NCI-H748 (cell line): ENCODE measurements around the gene RLN1.
"Not testable (repeated sequence)": the region's sequence is repeated elsewhere in the genome, so short reads cannot be mapped to it uniquely, and the experiment has no call there.

Experiments used
- DNase-seq: peaks from one replicate; lab custom pipeline; 2025; ENCODE audit not compliant: unreplicated experiment; lab: John Stamatoyannopoulos, UW

The RLN1 gene, protein sequence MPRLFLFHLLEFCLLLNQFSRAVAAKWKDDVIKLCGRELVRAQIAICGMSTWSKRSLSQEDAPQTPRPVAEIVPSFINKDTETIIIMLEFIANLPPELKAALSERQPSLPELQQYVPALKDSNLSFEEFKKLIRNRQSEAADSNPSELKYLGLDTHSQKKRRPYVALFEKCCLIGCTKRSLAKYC

DNA sequence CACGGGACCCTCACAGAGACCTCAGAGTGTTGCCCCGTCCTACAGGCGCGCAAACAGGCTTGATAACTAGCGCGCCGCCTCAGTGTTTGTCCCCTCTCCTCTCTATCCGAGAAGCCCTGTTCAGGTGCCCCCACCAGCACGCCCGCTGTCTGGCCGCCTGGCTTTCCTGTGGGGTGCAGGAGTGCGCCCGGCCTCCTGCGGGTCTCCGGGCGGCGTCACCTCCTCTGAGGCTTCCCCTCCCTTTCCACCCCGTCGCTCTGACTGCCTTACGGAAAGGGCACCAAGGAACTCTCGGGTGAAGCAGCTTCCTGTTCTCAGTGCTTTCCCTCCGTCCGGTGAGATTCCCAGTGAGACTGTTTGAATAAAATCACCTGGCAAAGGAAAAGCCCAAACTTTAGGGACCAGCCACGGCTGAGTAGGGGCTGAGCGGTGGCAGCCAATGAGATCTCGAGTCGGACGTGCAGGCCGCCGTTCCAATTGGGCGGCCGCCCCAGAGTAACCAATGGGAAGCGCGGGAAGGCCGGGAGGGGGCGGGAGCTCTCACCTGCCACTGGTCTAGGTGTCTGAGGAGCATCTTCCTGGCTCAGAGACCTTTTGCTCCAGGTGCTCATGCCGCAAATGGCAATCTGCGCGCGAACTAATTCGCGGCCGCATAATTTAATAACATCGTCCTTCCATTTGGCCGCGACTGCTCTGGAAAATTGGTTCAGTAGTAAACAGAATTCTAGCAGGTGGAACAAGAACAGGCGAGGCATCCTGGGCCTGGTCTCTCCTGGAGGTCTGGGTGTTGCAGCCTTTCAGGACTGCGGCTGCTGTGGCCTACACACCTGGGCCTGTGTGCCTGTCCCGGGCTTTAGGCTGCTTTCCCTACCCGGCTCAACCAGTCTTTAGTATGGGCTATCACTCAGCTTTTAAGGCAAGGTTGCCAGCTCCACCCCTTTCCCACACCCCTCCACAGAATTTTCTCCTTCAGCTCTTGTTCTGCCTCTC lies at the start of gene RLN1:
Gene RLN1, minus strand, starts transcription at position 885 of the 990 bp plus-strand sequence. Its CDS starts 130 bp downstream, at position 755.
- DNase-seq: peak; percentile 31

DNA sequence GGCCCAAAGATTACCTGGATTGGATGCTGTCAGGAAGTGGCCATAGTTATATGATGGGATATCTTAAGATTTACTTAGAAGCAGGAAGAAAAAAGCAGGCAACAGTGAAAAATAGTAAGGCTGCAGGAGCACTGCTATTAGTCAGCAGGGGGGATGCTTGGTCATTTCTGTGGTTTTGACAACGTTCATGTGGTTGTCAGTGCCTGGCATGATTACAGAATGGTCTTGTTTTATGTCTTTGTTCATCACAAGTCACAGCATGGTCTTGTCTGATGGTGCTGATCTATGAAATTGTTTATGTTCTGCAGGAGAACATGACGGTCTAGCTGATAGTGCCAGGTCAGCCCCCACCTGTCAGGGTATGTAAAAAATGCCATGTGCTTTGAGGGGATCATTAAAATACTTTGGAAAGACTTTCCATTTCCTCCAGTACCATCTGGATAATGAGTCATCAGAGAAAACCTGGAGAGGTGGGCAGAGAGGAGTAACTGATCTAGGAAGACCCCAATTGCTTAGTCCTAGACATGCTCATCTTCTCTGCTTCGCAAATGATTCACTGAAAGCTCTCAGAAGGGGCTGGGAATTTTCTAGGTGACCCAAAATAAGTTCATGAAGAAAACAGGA lies 49.5 kb upstream of the RLN1 start:
- DNase-seq: no peak

DNA sequence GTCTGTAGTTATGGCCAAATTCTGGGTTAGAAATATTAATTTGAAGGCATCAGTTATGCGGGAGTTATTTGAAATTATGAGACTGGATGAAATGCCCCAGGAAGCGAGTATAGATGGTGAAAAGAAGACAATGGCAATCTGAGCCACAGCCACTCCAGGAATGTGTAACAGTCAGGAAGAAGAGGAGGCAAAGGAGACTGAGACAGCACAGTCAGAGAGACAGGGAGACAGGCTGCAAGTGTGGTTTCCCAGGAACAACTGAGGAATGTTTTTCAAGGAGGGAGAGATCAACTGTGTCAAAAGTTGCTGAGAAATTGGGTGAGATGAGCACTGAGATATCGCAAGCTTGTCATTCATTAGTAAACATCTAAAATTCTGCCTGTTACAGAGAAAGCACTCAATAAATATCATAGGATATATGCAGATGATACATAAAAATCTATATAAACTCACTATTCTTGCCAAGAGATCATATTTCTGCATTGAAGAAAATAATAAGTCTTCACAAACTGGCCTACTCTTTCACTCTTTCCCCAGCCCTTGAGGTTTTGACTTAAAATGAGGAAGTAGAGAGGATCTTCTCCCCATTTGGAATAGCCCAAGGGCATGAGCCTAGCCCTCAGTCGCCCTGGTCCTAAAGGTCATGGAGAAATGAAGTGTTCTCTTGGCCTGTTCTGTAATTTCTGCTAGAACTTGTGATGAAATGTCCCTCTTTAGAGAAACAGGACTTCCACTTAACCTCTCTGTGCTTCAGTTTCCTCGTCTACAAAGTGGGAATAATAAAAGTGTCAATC lies 48.5 kb upstream of the RLN1 start:
- no peak for DNase-seq

DNA sequence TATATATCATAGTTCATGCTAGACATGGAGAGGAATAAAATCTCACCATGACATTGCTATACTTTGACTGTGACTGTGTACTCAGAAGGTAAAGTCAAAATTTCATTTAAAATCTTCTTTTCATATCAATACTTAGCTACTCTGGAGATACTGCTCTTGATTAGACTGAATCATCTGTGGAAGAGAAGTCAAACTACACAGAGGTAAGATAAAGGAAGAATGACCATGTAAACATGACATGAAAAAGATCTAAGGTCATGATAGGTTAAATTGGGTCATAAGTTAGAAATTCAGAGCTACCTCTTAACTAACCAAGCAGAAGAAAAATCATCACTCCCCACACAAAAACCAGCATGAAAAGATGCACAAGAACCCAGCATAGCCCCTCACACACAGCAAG lies 44.8 kb upstream of the RLN1 start:
- no peak for DNase-seq

DNA sequence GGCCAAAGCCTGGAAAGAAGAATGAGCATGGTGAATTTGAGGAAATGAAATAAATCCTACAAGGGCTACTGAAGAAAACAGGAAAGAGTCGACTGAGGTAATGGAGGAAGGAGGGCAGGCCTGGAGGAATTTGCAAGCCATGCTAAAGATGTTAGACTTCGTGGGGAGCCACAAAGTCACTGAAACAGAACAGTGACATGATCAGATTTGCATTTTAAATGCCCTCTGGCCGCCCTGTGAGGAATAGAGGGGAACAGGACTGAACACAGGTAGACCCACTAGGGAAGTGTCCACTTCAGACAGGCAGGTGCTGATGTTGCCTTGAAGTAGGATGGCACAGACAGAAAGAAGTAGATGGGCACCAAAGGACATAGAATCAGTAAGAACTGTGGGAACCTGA lies 42.8 kb upstream of the RLN1 start:
- DNase-seq: no peak

DNA sequence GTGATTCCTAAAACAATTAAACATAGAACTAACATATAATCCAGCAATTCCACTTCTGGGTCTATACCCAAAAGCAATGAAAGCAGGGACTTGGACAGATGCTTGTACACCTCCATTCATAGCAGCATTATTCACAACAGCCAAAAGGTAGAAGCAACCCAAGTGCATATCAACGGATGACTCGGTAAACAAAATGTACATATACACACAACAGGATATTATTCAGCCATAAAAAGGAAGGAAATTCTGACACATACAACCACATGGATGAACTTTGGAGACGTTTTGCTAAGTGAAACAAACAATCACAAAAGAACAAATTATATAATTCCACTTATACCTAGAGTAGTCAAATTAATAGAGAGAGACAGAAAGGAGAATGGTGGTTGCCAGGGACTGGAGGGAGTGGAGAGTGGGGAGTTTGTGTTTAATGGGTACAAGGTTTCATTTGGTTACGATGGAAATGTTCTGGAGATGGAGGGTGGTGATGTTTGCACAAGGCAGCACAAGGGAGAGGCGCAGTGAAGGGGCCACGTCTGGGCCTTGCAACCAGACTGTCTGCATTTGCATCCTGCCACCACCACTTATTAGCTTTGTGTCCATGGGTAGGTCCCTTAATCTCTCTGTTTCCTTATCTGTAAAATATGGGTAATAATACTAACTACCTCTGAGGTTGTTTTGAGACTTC lies 36.3 kb upstream of the RLN1 start:
- no peak for DNase-seq

DNA sequence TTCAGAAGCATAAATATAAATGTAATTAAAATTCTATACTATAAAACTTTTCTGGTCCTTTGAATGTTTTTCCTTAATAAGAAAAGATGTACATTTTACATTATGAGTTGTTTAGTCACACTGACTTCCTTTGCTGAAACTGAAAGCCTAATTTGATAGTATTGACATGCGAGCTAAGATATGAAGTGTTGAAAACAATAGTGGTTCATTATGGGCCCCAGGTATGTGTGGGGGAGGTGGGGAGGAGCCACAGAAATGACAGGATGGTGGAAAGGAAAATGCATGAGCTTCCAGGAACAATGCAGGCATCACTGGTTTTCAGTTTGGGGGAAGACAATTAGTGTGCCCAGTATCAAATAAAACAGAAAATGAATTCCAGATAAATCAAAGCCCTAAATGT lies 35.4 kb upstream of the RLN1 start:
- no peak for DNase-seq

DNA sequence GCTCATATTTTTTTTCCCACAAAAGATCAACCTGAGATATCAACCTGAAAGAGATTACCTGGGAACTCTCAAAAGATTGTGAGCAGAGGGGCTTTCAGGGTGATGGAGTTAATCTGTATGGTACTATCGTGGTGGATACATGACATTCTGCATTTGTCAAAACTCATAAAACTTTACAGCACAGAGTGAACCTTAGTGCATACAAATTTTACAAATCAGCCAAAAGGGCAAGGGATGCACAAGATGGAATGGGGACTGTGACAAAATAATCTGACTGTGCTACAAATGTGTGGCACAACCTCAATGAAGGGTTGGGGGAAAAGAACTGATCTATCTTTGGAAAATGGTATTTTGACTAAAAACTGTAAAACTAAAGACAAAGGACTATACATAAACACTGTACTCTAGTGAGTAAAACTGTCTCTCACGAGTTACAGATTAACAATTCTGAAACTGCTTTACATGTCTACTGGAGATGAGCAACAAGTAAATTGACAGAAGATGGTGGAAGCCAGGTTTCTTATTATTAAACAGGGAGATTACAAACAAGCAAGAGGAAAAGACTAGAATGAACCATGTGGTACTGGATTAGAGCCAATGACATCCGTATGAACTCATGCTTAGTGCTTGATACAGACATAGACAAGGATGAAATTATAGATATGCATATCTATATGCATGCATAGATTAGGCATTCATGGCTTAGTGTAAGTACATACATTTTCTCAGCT lies 24.8 kb upstream of the RLN1 start:
- no peak for DNase-seq

DNA sequence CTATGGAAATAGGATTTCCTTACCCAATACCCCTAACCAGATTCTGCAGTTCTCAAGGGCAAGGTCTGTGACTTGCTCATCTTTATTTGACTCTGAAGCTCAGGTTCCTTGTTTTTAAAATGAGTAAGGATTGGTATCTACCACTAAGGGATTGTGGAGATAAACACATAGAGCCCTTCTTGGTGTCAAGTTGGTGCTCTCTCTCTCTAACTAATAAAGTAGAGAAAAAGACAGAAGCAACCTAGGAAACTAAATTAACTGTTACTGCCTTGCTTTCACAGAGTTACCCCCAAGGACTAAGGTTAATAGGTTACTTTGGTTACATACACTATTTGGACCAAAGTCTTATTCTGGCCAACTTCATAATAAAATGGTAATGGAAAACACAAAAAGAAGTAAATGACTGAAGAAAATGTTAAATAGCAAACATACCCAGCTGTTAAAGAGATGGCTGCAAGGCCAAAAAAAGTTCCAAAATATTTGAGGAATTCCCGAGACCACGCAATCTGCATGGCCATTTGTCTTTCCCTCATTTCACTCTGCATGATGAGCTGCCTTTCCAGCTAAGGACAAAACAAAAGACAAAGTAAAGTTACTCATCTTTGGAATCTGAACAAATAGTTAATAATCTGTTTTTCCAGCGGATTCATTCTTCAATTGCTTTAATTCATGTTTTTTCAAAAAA lies 21.8 kb upstream of the RLN1 start:
- no peak for DNase-seq

DNA sequence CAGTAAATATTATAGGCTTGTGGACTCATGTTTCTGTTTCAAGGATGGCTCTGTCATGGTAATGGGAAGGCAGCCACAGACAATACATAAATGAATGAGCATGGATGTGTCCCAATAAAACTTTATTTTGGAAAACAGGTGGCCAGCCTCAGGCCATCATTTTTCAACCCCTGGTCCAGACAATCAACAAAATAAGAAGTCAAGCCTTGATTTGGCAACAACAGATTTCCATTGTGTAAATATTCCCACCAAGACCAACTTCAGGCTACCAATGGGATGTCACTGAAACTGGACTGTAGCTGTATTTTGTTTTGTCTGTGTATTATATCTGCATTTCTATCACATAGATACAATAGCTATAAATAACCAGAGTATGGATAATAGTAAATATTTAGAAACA lies 20.7 kb upstream of the RLN1 start:
- DNase-seq: no peak

DNA sequence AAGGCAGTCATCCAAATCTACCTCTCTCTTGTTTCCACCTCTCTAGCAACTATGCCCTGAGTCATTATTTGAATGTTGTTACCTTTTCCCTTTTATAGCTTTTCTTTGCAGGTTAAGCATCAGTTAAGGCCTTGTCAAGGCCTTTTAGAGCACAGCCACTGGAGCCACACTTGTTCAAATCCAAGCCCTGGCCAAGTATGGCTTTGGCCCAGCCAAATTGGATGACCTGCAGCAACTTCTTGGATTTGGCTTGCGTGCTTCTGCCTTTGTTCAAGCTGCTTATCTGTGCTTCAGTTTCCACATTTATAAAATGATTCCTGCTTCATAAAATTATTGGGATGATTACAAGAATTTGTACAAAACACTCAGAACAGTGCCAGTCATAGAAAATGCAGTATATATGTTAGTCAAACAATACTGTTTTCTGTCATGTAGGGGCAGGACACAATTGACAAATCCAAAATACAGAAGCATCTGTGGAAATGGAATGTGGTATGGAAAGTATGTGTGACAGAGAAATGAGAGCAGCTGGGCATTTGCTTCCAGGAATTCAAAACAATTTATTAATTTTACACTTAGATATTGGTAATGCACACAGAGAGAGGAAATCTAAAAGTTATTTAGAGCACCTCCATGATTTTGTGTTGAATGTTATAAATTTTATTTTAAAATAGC lies 17.9 kb upstream of the RLN1 start:
- no peak for DNase-seq

DNA sequence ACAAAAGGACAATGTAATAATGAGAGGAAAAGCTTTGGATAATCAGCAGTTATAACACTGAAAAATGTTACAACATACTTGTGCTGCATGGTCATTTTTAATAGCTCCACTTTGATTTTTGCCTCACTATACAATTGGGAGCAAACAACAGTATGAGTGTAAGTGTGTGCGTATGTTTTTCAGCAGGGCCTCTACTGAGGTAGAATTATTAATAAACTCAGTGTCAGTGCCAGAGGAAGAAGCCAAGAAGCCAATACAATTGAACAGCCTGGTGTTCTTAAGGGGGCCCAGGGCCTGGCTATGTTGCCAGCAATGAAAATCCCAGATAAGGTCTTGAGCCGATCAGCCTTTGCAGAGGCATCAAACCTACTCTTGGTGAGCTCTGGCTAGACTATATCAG lies 16.1 kb upstream of the RLN1 start:
- no peak for DNase-seq

DNA sequence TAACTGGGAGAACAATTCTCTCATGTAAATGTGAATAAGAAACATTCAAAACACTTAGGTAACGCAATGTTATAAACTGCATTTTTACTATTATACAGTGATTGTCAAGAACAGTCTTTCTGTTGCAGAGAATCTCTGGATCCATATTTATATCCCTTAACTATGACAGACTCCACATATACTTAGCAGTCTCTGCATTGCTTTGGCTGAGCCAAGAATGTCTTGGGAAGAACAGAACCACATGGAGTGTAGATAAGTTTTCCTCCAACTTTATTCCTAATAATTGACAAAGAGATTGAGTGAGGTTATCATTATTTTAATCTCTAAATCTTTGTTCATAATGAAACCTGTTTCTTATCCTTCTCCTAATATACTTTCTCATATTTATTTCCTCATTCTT lies 15.6 kb upstream of the RLN1 start:
- no peak for DNase-seq

DNA sequence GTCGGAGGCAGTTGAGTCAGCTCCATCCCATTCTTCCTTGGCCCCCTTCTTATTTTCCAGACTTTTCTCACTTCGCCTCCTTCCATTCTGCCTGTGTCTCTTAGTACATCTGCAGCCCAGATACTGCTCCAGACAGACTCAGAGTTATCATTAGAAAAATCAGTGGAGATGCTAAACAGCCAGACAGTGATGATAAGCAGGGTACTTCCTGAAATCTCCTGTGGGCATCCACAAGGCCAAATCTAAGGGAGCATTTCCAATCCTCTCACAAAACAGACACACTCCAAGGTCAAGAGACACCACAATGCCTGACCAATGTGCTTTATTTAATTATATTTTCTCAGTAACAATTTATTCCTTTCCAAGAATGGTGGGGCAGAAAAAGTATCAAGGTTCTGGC lies 14.5 kb upstream of the RLN1 start:
- DNase-seq: no peak

DNA sequence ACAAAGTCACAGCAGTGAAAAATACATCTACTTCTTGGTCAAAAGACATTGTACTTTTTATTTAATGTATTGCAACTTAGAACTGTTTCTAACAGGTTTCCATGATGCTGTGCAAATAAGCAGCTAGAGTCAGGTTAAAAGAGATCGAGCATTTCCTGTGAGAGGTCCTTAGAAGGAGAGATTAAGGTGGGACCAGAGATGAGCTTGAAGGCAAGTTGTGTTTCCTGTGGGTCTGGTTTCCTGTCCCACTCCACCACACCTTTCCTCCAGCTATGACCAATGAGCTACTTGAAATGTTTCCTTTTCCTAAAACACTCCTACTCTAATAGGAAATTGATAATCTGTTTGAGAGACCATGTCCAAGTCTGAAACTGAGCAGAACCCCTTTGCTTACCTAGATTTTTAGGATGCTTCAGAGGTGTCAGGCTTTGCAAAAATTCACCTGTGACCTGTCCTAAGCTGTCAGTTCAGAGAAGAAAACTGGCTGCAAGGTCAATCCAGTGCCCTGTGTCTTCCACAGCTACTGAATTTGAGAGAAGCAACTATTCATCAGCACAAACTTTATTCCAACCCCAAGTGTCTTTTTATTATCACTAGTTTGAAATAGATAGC lies 13.1 kb upstream of the RLN1 start:
- DNase-seq: no peak

DNA sequence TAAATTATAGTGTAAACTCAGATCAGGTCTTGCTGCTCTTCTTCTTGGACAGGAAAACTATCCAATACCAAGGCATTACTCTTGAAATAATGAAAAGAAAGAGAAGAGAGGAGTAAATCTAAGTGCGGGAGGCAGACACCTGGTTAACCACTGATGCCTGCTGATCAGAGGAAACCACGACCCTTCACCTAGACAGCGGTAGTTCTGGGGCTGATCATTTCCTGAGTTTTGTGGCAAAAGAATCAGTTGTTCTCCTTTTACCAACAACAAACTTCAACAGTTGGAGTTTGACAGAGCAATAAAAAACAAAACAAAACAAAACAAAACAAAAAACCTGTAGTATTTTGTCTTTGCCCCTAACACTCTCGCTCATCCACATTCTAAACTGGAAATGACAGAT lies 3.0 kb downstream of the RLN1 start:
- DNase-seq: no peak

DNA sequence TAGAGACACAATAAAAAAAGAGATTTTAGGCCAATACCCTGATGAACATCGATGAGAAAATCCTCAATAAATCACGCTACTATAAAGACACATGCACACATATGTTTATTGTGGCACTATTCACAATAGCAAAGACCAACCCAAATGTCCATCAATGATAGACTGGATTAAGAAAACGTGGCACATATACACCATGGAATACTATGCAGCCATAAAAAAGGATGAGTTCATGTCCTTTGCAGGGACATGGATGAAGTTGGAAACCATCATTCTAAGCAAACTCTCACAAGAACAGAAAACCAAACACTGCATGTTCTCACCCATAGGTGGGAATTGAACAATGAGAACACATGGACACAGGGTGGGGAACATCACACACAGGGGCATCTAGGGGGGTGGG lies 8.4 kb downstream of the RLN1 start:
- not testable (repeated sequence) for DNase-seq

DNA sequence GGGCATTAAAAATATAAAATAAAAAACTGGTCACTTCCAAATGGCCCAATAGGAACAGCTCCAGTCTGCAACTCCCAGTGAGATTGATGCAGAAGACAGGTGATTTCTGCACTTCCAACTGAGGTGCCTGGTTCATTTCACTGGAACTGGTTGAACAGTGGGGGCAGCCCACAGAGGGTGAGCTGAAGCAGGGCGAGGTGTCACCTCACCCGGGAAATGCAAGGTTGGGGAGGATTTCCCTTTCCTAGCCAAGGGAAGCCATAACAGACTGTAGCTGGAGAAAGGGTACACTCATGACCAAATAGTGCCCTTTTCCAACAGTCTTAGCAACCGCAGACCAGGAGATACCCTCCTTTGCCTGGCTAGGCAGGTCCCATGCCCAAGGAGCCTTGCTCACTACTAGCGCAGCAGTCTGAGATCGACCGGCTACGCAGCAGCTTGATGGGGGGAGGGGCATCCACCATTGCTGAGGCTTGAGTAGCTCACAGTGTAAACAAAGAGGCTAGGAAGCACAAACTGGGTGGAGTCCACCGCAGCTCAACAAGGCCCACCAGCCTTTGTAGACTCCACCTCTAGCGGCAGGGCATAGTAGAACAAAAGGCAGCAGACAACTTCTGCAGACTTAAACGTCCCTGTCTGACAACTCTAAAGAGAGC lies 12.7 kb downstream of the RLN1 start:
- peak; percentile 80 for DNase-seq
